MCF 10A (cell line): ENCODE results near the gene CMBL. TPM values are rescaled to one million over a fixed set of nuclear protein-coding genes. Genes with fewer than 3 reads are reported as not detected.
A peak's percentile ranks its signal among the peaks of the same experiment; 100 is the strongest.

Source experiments
- BruUV-seq: library from RNA; stranded (reverse); fragments of 400-500 nt; replicated peaks from 2 replicates; lab custom pipeline; 2021; lab: Mats Ljungman, UMichigan
- CTCF ChIA-PET: fragments of 300-600 bp; sonication (Branson Sonifier 250); formaldehyde crosslinking; extraction: SDS; loops from one replicate; lab custom pipeline; 2021; ENCODE audit warnings: antibody characterized with exemption, inconsistent platforms; lab: Yijun Ruan, JAX
- POLR2A ChIA-PET: fragments of 300-600, 350-650 bp; sonication (Branson Sonifier 250); formaldehyde crosslinking; extraction: SDS; loops from one replicate; lab custom pipeline; 2020; ENCODE audit warnings: antibody characterized with exemption, inconsistent platforms; lab: Yijun Ruan, JAX
- DNase-seq: peaks from one replicate; pipeline ENCODE4 v3.0.0-alpha.2; 2018; ENCODE audit not compliant: unreplicated experiment
- H3K27ac Mint-ChIP-seq: one replicate; pipeline ENCODE4 v1.8.0; 2022; ENCODE audit warnings: mild to moderate bottlenecking, low read depth, mixed read lengths; ENCODE audit not compliant: unreplicated experiment
- H3K27me3 Mint-ChIP-seq: one replicate; pipeline ENCODE4 v1.8.0; 2022; ENCODE audit warnings: mixed read lengths; ENCODE audit not compliant: insufficient read depth, unreplicated experiment
- H3K36me3 Mint-ChIP-seq: one replicate; pipeline ENCODE4 v1.8.0; 2022; ENCODE audit warnings: mild to moderate bottlenecking, moderate library complexity, mixed read lengths; ENCODE audit not compliant: insufficient read depth, unreplicated experiment
- H3K4me1 Mint-ChIP-seq: one replicate; pipeline ENCODE4 v1.8.0; 2022; ENCODE audit warnings: mixed read lengths; ENCODE audit not compliant: insufficient read depth, unreplicated experiment
- H3K4me3 Mint-ChIP-seq: one replicate; pipeline ENCODE4 v1.8.0; 2022; ENCODE audit warnings: mild to moderate bottlenecking, moderate library complexity, mixed read lengths; ENCODE audit not compliant: unreplicated experiment
- H3K9me3 Mint-ChIP-seq: one replicate; pipeline ENCODE4 v1.8.0; 2022; ENCODE audit warnings: mixed read lengths; ENCODE audit not compliant: unreplicated experiment
- CTCF ChIP-seq: fragments of 200-600 bp; IDR thresholded peaks from one replicate; pipeline ENCODE4 v1.8.0; 2022; ENCODE audit warnings: antibody characterized with exemption, mild to moderate bottlenecking; ENCODE audit not compliant: unreplicated experiment
- intact Hi-C: fragments of 100-400 bp; cut with micrococcal nuclease; formaldehyde crosslinking; loops from 2 replicates; pipeline ENCODE4 v1.14.1; 2022
- total RNA-seq: library from RNA; stranded (reverse); gene quantifications from 2 replicates; pipeline ENCODE4 v1.2.3, GENCODE V29; 2022

CMBL gene
- total RNA-seq, 1 experiment from 2014 or later = 24.9 TPM

GRCh38 chr5:10353241-10354047 lies 45.7 kb upstream of the CMBL start, which contains the start of gene MARCHF6:
MARCHF6 (plus strand) TSS chr5:10353695; CDS start chr5:10353899, 204 bp downstream.
- ChIA-PET POLR2A (interaction anchor here (0.6 to 5.1 kb wide), 38 partner anchors 10 to 1446 kb away, joined by 3 to 226 read pairs (median 4); partner anchors contain the start of genes ATPSCKMT, CCT5 and CMBL), CTCF (interaction anchor here (0.6 to 1.8 kb wide), 9 partner anchors 12 to 133 kb away, joined by 3 to 7 read pairs (median 4); no protein-coding TSS in a partner anchor)
- DNase-seq = peak; percentile 96

GRCh38 chr5:10352430-10353240 lies 44.9 kb upstream of the CMBL start:
- CTCF ChIA-PET = interaction anchor here (0.6 to 1.8 kb wide), 6 partner anchors 14 to 132 kb away, joined by 3 to 7 read pairs (median 4); no protein-coding TSS in a partner anchor
- Mint-ChIP-seq H3K4me1 (peaks cover 13% of the 10 kb centered on the region), H3K27me3 (no peaks in the 10 kb centered on the region), H3K36me3 (peaks cover 7% of the 10 kb centered on the region), H3K27ac (peak overlapping the region; percentile 99), H3K4me3 (peak overlapping the region; percentile 94), H3K9me3 (no peaks in the 10 kb centered on the region)
- DNase-seq = peak; percentile 45
- no TSS peak for BruUV-seq
- intact Hi-C loops = loop anchor here (1.0 kb wide), 2 partner anchors 42 to 68 kb away; no protein-coding TSS in a partner anchor
- POLR2A ChIA-PET = interaction anchor here (0.8 to 5.1 kb wide), 30 partner anchors 10 to 106 kb away, joined by 3 to 226 read pairs (median 6); partner anchors contain the start of genes ATPSCKMT, CCT5 and CMBL
- TF ChIP-seq CTCF = no peak

More at GRCh38 chr5:10353241-10354047, 45.7 kb upstream of the CMBL start, which contains the start of gene MARCHF6:
- no peaks in the 10 kb centered on the region for H3K27me3 Mint-ChIP-seq
- BruUV-seq = TSS peak; percentile 90
- H3K4me3 Mint-ChIP-seq = peak within 1 kb of the TSS; percentile 94
- no peak for TF ChIP-seq CTCF
- no peaks in the 10 kb centered on the region for H3K9me3 Mint-ChIP-seq
- peaks cover 19% of the 10 kb centered on the region for H3K4me1 Mint-ChIP-seq
- H3K27ac Mint-ChIP-seq = peak within 1 kb of the TSS; percentile 99
- H3K36me3 Mint-ChIP-seq = peaks cover 7% of the 10 kb centered on the region
- intact Hi-C loops = loop anchor here (1.0 kb wide), 2 partner anchors 43 to 69 kb away; no protein-coding TSS in a partner anchor

DNA sequence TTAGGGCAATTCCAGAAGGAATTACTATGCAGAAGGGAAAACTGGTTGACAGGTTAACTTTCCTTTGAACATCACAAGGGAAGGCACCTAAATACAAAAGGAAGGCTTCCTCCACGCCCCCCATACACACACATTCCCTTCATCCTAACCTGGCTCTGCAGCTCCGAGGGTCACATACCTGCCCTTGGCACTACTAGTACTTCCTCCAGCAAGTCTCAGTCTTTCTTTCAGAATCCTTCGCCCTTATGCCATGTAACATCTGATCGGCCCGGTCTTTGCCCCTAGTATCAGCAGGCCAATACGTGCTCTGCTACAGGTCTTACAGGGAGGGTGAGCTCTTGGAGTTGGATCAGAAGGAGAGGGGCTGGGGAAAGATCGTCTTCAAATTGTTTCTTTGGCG lies 44.2 kb upstream of the CMBL start:
- H3K27ac Mint-ChIP-seq = peak overlapping the region; percentile 99
- H3K4me1 Mint-ChIP-seq = peaks cover 12% of the 10 kb centered on the region
- intact Hi-C loops = no loop called here
- ChIA-PET POLR2A (interaction anchor here (0.8 to 5.1 kb wide), 6 partner anchors 13 to 68 kb away, joined by 3 to 226 read pairs (median 20); partner anchors contain the start of gene CMBL), CTCF (interaction anchor here (1.5 to 1.8 kb wide), 2 partner anchors 45 to 68 kb away, joined by 5 to 7 read pairs; partner anchors contain the start of gene CMBL)
- no peak for DNase-seq
- no peaks in the 10 kb centered on the region for H3K27me3 Mint-ChIP-seq
- TF ChIP-seq CTCF = no peak
- no TSS peak for BruUV-seq
- H3K36me3 Mint-ChIP-seq = peaks cover 7% of the 10 kb centered on the region
- peak overlapping the region; percentile 94 for H3K4me3 Mint-ChIP-seq
- no peaks in the 10 kb centered on the region for H3K9me3 Mint-ChIP-seq
